HG02870 (cell line): ENCODE data around the gene PLAC1.

ENCODE experiments used
- ATAC-seq: cut with Tn5 transposase; IDR thresholded peaks from one replicate; pipeline ENCODE4 v1.9.1; 2021; ENCODE audit warnings: mild to moderate bottlenecking, moderate library complexity; ENCODE audit not compliant: unreplicated experiment

PLAC1 gene

GRCh38 chrX:134658002-134658759, at the start of gene PLAC1:
Gene PLAC1 (minus strand): TSS chrX:134658471. CDS start chrX:134566682, 91,789 bp downstream.
- ATAC-seq = no peak

GRCh38 chrX:134706138-134706537, 47.9 kb upstream of the PLAC1 start:
- no peak for ATAC-seq

- no peak for ATAC-seq
Observed at GRCh38 chrX:134695999-134696398, 37.7 kb upstream of the PLAC1 start.

- ATAC-seq = no peak
Observed at GRCh38 chrX:134694333-134695322, 36.4 kb upstream of the PLAC1 start.

GRCh38 chrX:134693644-134694043, 35.4 kb upstream of the PLAC1 start:
- ATAC-seq = no peak

- no peak for ATAC-seq
Observed at GRCh38 chrX:134692990-134693389, 34.7 kb upstream of the PLAC1 start.

- no peak for ATAC-seq
Observed at GRCh38 chrX:134692233-134692632, 34.0 kb upstream of the PLAC1 start.

- ATAC-seq = no peak
Observed at GRCh38 chrX:134691453-134691852, 33.2 kb upstream of the PLAC1 start.

- ATAC-seq = no peak
Observed at GRCh38 chrX:134688839-134689238, 30.6 kb upstream of the PLAC1 start.

GRCh38 chrX:134688031-134688823, 30.0 kb upstream of the PLAC1 start:
- no peak for ATAC-seq

GRCh38 chrX:134685668-134686067, 27.4 kb upstream of the PLAC1 start:
- peak; percentile 82 for ATAC-seq

GRCh38 chrX:134684956-134685355, 26.7 kb upstream of the PLAC1 start:
- no peak for ATAC-seq

GRCh38 chrX:134683351-134684005, 25.2 kb upstream of the PLAC1 start:
- ATAC-seq = no peak

- ATAC-seq = no peak
Observed at GRCh38 chrX:134682081-134682480, 23.8 kb upstream of the PLAC1 start.

GRCh38 chrX:134679644-134680043, 21.4 kb upstream of the PLAC1 start:
- peak; percentile 70 for ATAC-seq

GRCh38 chrX:134679221-134679620, 20.9 kb upstream of the PLAC1 start:
- no peak for ATAC-seq

GRCh38 chrX:134677332-134677731, 19.1 kb upstream of the PLAC1 start:
- no peak for ATAC-seq

- ATAC-seq = no peak
Observed at GRCh38 chrX:134676436-134676835, 18.2 kb upstream of the PLAC1 start.

GRCh38 chrX:134673123-134673522, 14.9 kb upstream of the PLAC1 start:
- no peak for ATAC-seq

- no peak for ATAC-seq
Observed at GRCh38 chrX:134672101-134672500, 13.8 kb upstream of the PLAC1 start.
